Measurements from ENCODE around the gene BHLHA15. TPM values are rescaled to one million over a fixed set of nuclear protein-coding genes. Genes with fewer than 3 reads are reported as not detected.

BHLHA15 gene
- total and polyA plus RNA-seq, 12 donors = 0.57 to 3.6 (median 1.6) TPM; not detected in 8

- peaks cover 0 to 8% of the 10 kb centered on the region in 2 donors for H3K36me3 ChIP-seq (replicated peaks in 1 of 2)
- 22 to 35% (median 29%) methylated on average over 20 to 32 of the region's 32 CpGs for WGBS, 4 donors
- H3K4me3 ChIP-seq = peak overlapping the region in 3 of 4 donors; percentile 60 to 82 (median 77)
- H3K4me1 ChIP-seq (replicated peaks in 1 of 2) = peaks cover 12 to 25% of the 10 kb centered on the region in 2 donors
- TF ChIP-seq POLR2A (IDR thresholded peaks at IDR 0.05) = no peak
- TF ChIP-seq, protein P1, sequence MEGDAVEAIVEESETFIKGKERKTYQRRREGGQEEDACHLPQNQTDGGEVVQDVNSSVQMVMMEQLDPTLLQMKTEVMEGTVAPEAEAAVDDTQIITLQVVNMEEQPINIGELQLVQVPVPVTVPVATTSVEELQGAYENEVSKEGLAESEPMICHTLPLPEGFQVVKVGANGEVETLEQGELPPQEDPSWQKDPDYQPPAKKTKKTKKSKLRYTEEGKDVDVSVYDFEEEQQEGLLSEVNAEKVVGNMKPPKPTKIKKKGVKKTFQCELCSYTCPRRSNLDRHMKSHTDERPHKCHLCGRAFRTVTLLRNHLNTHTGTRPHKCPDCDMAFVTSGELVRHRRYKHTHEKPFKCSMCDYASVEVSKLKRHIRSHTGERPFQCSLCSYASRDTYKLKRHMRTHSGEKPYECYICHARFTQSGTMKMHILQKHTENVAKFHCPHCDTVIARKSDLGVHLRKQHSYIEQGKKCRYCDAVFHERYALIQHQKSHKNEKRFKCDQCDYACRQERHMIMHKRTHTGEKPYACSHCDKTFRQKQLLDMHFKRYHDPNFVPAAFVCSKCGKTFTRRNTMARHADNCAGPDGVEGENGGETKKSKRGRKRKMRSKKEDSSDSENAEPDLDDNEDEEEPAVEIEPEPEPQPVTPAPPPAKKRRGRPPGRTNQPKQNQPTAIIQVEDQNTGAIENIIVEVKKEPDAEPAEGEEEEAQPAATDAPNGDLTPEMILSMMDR (IDR thresholded peaks at IDR 0.05) = peak in 1 of 6 experiments; percentile 12
- no peaks in the 10 kb centered on the region for H3K9me3 ChIP-seq (replicated peaks in 1 of 3)
- H3K27me3 ChIP-seq = no peaks in the 10 kb centered on the region
- peak overlapping the region in 2 of 5 donors; percentile 58 to 89 for H3K27ac ChIP-seq
- intact Hi-C loops (cut with DNase I) = no loop called here
- DNase-seq = peak in 2 of 7 donors; percentile 14 to 59
Measured at GRCh38 chr7:98252425-98253054, 41.3 kb downstream of the BHLHA15 start.

DNA sequence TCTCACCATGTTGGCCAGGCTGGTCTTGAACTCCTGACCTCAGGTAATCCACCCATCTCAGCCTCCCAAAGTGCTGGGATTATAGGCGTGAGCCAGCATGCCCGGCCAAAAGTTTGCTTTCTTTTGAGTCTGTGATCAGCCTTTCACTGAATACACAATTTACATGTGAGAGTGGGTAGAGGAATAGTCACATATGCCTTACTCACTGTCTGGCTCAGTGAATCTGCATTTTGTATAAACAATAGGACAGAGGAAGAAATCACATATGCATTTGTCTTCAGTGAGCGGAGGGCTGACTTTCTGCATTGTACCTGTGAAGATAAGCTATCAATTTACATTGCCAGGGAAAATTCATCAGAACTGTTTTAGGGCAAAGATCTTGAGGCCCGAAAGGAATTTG, 43.3 kb downstream of the BHLHA15 start:
- no peak for DNase-seq
- Histone ChIP-seq H3K4me1 (replicated peaks in 1 of 2) (peaks cover 12 to 25% of the 10 kb centered on the region in 2 donors), H3K36me3 (replicated peaks in 1 of 2) (peaks cover 0 to 9% of the 10 kb centered on the region in 2 donors), H3K9me3 (replicated peaks in 1 of 3) (no peaks in the 10 kb centered on the region), H3K4me3 (no peak overlapping the region), H3K27me3 (no peaks in the 10 kb centered on the region), H3K27ac (no peak overlapping the region)
- 93 to 98% (median 96%) methylated on average over 4 of the region's 4 CpGs for WGBS, 4 donors
- intact Hi-C loops (cut with DNase I) = no loop called here
- TF ChIP-seq, protein P1 (IDR thresholded peaks at IDR 0.05) = no peak
- no peak for TF ChIP-seq POLR2A (IDR thresholded peaks at IDR 0.05)

GRCh38 chr7:98254951-98255610, 43.8 kb downstream of the BHLHA15 start:
- intact Hi-C loops (cut with DNase I) = no loop called here
- H3K36me3 ChIP-seq (replicated peaks in 1 of 2) = peaks cover 0 to 9% of the 10 kb centered on the region in 2 donors
- no peak overlapping the region for H3K4me3 ChIP-seq
- peaks cover 12 to 25% of the 10 kb centered on the region in 2 donors for H3K4me1 ChIP-seq (replicated peaks in 1 of 2)
- no peaks in the 10 kb centered on the region for H3K9me3 ChIP-seq (replicated peaks in 1 of 3)
- no peak for TF ChIP-seq POLR2A (IDR thresholded peaks at IDR 0.05)
- TF ChIP-seq, protein P1 (IDR thresholded peaks at IDR 0.05) = no peak
- H3K27me3 ChIP-seq = no peaks in the 10 kb centered on the region
- DNase-seq = no peak
- H3K27ac ChIP-seq = no peak overlapping the region
- 81 to 94% (median 90%) methylated on average over 11 of the region's 11 CpGs for whole genome bisulfite sequencing, 4 donors

DNA sequence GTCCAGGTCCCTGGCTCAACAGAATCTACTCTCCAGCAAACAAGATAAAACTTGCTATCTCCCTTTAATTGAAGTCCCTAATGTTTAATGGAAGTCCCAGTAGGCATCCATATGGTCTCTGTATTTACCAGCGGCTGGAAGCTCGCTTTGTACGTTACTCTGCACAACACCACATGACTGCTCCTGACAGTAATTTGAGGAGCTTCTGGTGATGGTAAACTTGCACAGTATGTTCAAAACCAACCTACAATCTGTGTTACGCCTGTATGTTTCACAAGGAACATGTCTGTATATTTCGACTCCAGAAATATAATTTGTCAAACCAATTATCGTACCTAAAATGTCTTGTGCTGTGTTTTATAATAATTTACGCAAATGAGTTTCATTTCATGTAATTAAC, 45.2 kb downstream of the BHLHA15 start:
- Histone ChIP-seq H3K4me3 (no peak overlapping the region), H3K27me3 (no peaks in the 10 kb centered on the region), H3K27ac (no peak overlapping the region), H3K4me1 (replicated peaks in 1 of 2) (peaks cover 8 to 14% of the 10 kb centered on the region in 2 donors), H3K36me3 (replicated peaks in 1 of 2) (peaks cover 0 to 9% of the 10 kb centered on the region in 2 donors), H3K9me3 (replicated peaks in 1 of 3) (no peaks in the 10 kb centered on the region)
- 93 to 96% (median 94%) methylated on average over 7 of the region's 7 CpGs for WGBS, 4 donors
- no peak for DNase-seq
- intact Hi-C loops (cut with DNase I) = no loop called here
- TF ChIP-seq POLR2A (IDR thresholded peaks at IDR 0.05) = no peak
- TF ChIP-seq, protein P1 (IDR thresholded peaks at IDR 0.05) = no peak
